ENCODE measurements around the gene TINCR.
"Not testable (repeated sequence)": the region's sequence is repeated elsewhere in the genome, so short reads cannot be mapped to it uniquely, and the experiment has no call there.

TINCR gene

DNA sequence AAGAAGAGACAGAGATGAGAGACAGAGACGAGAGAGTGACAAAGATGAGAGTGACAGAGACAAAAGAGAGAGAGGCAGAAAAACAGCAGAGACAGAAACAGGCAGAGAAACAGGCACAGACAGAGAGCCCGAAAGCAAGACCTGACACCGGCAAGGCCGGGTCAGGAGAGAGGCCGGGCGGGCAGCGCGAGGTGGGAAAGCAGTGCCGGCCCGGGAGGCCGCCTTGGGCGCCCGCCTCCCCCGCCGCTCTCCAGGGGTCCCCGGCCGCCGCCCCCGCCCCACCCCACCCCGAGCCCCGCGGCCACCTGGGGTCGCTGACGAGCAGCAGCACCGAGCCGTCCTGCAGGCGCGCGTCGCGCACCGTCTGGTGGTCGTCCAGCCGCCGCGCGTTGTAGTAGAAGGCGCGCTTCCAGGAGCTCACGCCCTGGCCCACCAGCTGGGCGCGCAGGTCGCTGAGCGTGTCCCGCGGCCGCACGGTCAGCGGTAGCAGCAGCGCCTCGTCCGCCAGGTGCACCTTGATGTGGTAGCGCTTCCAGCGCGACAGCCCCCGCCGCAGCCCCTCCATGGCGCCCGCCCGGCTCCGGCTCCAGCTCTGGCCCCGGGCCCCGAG lies at the start of gene TINCR:
TSS of gene TINCR (minus strand) at position 594 of the 610 bp plus-strand sequence.
- no peak for DNase-seq

DNA sequence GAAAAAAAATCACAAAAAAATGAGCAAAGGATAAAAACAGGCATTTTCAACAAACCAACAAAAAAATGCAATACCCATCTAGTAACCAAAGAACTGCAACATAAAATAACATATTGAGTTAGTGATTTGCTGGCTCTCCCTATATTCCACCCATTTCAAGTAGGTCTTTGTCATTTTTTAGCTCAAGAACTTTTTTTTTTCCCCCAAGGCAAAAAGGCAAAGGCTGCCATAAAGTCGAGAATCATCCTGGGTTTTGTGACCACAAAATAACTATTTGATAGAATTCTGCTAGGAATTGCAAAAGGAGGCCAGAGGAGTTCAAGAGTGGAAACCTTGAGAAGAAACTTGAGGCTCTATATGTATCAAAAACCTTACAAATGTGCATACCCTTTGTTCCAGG lies 49.3 kb upstream of the TINCR start:
- no peak for DNase-seq

DNA sequence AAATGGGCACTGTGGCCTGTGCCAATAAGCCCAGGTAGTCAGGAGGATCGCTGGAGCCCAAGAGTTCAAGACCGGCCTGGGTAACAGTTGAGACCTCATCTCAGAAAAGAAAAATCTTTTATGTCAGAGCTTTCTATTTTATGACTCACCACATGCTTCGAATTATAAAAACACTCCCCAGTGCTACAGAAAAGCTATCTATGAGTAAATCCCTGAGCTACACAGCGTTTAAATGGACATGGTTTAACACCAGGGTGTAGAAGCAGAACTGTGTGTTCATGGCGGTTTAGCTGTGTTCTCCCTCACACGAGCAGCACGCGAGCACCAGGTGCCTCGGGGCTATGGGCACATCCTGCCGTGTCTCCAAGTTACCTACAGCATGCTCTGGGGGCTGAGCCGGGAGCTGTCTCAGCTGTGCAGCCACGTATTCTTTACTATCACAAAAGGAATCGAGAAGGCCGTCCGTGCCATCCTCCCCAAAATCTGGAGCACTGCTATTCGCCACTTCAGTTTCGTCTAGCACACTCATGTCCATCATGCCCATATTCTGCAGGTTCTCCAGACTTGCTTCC lies 48.1 kb upstream of the TINCR start:
- DNase-seq, result no peak

DNA sequence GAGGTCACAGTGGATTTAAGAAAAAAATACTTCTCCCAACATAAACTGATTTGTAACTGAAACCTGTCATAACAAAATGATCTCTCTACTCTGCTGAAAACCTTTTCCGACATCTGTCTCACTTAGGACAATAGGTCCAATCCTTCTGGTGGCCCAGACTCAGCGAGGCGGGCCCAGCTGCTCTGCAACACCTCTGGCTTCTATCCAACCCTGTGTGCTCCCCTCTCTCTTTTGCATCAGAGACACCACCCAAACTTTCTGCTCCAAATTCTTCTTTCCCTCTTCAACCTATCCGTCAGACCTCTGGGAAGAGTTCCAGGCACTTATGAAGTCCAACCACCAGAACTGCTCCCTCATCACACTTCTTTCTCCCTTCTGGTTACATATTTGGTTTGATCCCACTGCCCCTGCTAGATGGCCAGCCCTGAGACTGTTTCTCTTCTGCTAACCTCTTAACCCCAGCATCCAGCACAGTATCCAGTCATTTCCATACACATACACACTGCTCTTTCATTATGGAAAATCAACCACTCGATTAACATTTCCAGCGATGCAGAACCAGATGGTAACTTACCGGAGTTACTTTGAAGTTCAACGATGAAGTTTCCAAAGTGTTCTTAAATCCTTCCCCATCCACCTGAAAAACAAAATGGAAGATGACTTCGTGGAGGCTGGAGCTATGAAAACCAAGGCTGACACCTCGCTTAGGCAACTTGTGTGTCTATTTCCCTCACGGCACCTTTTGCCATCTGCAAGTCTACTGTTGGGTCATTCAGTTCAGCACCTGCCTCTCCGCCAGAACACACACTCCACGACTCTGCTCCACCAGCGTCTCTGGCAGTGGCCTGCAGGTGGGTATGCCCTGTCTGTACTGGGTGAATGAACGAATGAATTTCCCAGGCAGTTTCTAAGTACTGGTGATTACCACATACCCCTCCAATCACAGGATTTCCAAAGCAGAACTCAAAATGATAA lies 45.4 kb upstream of the TINCR start:
- DNase-seq, result no peak

DNA sequence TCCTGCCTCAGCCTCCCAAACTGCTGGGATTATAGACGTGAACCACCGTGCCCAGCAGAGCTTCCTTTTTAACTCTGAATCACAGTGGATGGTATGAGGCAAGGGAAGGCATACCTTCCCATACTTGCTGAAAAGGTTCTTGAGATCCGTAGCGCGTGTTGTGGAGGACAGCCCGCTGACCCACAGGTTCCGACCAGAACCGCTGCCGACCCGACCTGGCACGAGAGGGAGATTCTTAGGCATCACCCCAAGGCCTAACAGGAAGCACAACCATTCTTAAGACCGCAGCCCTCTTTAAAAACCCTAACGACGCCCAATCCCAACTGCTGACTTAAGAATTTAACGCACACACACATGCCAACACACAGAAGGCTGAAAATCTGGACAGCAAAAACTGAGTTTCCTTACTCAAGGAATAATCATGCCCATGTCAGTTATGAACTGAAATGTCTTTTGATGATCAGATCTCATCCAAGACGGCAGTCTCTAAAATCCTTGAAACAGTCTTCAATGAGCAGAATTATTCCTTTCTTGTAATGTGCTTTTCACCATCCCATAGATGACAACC lies 42.2 kb upstream of the TINCR start:
- DNase-seq, result no peak

DNA sequence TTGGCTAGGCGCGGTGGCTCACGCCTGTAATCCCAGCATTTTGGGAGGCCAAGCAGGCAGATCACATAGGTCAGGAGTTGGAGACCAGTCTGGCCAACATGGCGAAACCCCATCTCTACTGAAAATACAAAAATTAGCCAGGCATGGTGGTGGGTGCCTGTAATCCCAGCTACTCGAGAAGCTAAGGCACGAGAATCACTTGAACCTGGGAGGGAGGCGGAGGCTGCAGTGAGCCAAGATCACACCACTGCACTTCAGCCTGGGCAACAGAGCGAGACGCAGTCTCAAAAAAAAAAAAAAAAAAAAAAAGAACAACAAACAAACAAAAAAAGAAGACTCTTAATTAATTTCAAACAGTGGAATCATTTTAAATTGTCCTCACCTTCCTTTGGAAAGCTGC lies 41.0 kb upstream of the TINCR start:
- not testable (repeated sequence) for DNase-seq

DNA sequence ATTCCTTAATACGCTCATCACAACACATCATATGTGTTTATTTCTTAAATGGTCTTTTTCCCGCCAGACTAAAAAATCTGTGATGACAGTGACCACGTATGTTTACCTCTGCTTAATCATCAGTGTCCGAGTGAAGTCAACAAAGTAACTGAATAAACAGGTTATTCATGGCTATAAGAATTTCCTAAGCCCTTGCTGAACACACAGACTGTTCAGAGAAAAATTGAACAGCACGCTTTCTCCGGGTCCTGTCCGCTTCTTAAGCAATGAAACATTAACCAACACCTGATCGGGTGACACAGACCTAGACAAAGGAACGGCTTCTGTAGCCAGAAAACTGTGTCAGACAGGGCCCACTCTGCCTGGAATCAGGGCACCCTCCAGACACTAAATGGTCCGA lies 40.5 kb upstream of the TINCR start:
- no peak for DNase-seq

DNA sequence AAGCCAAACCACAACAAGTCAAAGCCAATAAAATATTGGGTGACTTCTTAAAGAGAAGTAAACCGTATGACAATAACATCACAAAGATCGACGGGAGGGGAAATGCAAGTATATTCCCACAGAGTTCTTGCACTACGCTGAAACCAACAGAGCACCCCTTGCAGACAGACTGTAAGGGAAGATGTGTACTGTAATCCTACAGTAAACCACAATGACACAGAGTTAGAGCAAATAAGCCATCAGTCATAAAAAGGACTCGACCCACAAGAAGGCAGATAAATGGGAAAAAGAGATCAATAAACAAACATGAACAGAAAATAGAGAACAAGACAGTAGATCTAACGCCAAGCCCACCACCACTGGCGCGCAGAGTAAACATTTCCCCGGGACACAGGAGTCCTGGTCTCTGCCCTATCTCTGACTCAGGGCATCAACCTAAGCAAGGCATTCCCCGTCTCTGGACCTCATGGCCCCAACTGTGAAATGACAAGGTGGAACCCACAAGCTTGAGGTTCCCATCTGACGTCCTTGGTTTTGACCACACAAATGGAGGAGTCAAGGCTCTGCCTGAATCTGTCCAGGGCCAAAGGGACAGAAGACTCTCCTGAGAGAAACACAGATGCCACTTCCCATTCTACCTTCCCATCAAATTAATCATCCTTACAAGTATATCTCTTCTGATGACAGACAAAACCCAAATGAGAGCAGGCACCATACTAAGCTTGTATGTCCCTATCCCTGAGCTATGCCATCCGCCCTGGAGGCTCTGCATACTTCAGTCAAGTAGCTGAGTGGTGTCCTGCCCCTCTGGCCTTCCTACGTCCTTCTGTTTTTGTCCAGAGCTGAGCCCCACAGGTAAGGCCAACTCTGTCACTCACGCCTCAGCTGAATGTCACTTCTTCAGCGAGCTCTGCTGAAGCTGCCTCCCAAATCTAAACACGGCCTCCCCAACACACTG lies 39.8 kb upstream of the TINCR start:
- no peak for DNase-seq

DNA sequence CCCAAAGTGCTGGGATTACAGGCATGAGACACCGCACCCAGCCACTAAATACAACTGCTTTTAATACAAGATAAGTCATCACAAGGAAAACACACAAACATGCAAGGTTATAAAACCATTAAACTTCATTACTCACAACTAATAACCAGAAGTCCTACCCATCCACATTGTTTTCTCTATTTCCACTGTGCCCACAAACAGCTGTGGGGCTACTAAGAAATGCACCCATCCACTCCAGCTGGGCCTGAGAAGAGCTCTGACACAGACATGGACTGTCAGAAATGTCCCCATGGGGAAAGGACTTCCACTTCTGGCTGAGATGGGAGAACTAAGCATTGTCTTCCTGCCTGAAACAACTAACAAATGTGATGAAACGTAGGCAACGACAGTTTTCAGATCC lies 37.6 kb upstream of the TINCR start:
- DNase-seq, result no peak

DNA sequence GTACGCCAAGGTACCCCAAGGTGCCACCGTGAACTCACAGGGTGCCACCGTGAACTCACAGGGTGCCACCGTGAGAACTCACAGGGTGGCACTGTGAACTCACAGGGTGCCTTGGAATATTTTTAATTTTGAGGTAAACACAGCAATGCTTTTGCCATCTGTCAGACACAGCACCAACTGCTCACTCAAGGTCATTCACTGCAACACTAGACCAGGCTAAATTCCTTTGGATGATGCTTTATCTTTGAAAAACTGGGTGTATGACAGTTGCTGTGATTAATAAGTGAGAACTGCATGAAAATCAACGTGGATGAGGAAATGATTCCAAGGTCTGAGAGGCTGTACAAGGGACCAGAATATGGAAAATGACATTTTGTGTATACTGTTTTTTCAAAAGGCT lies 35.9 kb upstream of the TINCR start:
- no peak for DNase-seq

DNA sequence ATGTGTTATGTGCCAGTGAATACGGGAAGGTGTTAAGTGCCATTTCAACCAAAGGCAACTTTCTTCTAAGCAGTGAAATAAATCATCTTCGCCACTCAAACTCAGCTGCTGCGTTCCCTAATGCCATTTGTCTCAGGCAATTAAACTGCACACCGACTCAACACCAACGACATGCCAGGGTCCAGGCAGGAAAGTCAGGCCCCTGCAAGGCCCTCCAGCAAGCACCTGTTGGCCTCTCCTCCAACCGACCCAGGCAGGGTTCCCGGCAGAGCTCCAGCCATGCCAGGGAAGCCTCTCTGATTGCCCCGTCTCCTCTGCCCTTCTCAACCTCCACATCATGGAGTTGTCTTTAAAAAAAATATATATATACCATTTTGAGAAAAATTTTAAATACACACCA lies 33.0 kb upstream of the TINCR start:
- no peak for DNase-seq

DNA sequence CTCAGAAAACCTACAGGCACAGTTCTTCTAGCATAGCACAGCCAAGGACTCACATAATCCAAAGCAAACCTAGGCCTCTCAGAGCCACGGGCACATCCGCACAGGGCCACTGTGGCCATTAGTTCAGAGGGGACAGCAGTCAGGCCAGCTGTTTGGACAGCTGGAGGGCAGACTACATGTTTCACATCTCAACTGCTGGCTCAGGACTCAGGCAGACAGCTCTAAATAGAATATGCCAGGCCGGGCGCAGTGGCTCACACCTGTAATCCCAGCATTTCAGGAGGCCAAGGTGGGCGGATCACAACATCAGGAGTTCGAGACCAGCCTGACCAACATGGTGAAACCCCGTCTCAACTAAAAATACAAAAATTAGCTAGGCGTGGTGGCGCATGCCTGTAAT lies 28.0 kb upstream of the TINCR start:
- no peak for DNase-seq

DNA sequence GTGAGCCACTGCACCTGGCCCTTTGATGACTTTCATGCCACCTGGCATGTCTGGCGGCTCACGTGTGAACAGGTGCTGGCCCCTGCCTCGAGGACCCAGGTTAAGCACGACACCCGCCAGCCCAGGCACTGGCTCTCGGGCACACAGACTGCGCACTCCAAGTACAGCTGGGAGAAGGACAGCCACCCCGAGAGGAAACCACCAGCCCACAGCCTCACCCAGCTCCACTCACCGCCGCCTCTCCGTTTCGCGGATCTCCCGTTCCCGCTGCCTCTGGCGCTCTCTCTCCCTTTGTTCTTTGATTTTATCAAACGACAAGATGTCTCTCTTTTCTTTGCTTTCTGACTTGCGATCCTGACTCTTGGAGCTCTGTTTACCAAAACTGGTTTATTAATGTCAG lies 27.4 kb upstream of the TINCR start:
- no peak for DNase-seq

DNA sequence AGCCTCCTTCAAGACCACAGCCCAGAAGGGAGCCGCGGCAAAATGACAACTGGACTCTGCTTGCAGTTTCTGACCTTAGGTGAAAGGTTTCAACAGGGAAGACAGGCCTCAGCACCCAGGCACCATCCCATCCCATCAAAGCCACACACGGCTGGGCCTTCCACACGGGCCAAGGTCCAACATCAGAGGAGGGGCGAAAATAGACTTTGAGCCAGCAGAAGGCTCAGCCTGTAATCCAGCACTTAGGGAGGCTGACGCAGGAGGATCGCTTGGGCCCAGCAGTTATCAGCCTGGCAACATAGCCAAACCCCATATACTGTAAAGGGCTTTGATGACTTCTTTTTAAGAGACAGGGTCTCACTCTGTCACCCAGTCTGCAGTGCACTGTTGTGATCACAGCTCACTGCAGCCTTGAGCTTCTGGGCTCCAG lies 26.8 kb upstream of the TINCR start:
- DNase-seq, result no peak

DNA sequence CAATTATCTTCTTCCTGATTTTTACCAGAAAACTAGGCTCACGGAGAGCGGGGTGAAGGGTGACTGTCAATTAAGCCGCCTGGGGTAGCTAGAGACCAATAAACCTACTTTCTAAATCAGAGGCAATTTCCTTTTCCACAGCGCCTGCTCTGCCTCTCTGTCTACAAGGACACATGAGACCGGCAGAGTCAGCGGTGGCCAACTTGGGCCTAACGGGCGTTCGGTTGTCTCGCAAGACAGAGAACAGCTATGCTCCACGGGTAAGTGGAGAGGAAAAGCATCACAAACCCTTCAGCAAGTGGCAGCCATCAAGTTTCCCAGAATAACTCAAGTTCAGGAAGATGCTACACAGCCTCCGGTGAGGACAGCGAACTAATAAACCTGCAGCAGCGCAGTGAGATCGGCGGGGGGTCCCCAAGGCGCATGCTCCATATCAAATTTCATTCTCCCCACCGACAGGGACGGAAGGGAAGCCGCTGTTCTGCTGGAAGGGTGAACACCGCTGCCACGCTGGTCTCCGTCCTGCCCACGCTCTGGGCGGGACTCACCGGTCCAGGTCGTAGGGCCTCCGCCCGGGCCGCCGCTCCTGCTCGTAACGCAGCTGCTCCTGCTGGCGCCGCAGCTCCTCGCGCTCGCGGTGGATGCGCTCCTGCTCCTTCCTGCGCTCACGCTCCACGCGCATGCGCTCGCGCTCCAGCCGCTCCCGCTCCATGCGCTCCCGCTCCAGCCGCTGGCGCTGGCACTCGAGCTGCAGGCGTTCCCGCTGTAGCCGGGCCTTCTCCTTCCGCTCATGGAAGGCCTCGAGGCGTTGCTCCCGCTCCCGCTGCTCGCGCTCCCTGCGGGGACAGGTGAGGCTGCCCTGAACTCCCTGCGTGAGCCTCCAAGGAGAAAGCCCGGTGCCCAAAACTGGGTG lies 25.8 kb upstream of the TINCR start:
- DNase-seq, result no peak

DNA sequence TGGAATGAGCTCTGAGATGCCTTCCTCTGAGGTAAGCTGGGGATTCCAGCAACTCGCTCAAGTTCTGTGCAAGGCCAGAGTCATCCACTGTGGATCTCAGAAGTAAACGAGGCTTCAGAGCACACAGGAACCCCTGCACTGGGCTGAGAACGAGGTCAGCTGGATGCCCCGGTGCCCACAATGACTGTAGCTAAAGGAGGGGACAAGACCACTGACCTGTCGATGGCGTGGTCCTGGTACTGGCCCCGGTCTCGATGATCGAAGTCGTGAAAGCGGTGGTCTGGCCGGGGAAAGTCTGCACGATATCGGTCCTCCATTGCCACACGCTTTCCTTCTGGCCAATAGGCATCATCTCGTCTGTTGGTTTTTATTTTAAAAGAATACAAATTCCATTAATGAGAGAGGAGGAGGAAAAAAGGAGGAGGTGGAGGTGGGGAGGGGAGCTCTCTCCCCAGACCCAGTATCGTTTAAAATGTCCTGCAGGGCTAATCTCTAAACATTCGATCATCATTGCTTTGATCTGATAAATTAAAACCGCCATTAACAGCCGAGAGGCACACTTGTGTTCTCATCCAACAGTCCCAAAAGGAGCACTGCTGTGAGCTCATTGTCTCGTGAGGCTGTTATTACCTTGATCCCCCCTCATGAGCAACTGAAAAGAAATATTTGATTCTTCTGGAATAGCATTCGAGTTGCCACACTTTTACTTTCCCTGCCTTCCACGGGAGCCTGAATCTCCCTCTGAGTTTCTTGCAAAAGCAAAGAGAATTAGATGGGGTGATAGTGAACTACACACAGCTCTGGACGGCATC lies 25.0 kb upstream of the TINCR start:
- no peak for DNase-seq

DNA sequence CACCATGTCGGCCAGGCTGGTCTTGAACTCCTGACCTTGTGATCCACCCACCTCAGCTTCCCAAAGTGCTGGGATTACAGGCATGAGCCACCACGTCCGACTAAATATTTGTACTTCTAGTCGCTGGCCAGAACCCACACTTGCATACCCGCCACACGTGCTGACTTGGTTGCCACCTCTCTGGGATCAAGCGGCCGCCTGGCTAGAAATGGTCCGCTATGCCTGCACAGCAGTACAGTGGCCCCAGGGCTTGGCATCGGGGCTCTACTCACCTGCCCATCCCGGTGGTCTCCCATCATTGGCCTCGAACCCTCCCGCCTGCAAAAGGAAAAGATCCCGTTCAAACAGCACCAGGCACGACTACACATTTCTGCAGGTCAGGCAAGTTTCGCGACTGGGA lies 23.7 kb upstream of the TINCR start:
- DNase-seq, result no peak

DNA sequence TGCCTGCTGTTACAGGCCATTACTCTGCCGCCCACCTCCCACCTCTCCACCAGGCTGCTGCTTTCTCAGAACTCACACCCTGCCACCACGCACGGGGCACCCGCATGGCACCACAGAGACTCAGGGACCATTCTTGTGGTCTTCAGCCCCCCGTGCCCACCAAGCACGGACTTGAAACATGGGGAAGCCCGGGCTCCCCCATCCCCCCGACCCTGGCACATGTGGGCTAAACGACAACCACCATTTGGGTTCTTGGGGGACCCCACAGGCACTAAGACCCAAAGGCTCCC lies 23.1 kb upstream of the TINCR start:
- DNase-seq, result no peak

DNA sequence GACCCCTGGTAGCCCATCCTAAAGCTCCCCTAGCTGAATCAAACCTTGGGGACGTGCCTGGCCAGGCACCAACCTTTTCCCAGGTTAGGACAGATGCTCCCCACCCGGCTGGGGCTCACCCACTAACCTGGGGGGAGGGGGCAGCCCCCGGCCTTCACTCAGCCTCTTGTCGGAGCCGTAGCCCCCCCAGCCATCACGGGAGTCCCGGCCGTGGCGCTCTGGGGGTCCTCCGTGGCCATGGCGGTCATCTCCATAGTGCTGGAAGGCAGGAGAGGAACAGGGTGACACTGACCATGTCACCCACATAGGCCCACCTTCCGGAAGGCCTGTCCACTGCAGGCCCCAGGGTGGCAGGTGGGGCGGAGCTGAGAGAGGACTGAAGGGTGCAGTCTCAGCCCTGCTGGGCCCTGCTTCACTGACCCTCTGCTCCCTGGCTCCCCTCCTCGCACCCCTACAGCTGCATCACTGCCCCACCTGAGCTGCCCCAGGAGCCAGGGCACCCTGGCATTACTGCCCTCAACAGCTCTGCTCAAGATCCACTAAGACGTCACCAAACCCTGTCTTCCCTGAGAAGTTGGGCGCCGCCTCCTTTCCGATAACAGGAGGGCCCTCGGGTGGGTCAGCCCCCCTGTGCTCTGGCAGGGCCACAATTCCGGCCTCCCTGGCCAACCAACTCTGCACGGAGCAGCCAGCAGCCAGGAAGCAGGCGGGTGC lies 22.6 kb upstream of the TINCR start:
- no peak for DNase-seq

Data from inflammatory macrophage treated with lipopolysaccharide for 1 hour (primary cell).